ENCODE results near the gene TBL1XR1.
"Not testable (repeated sequence)": the region's sequence is repeated elsewhere in the genome, so short reads cannot be mapped to it uniquely, and the experiment has no call there.

TBL1XR1 gene

GRCh38 chr3:177208781-177209180 is 11.5 kb upstream of the TBL1XR1 start:
- TF ChIP-seq CTCF (conservative IDR thresholded peaks at IDR 0.05; ENCODE audit: low read length), result no peak
- H3K4me3 ChIP-seq (ENCODE audit: low read length), result no peak overlapping the region
- no peak for DNase-seq (ENCODE audit: low read depth)

- TF ChIP-seq CTCF (conservative IDR thresholded peaks at IDR 0.05; ENCODE audit: low read length), result no peak
- DNase-seq (ENCODE audit: low read depth), result no peak
- no peak overlapping the region for H3K4me3 ChIP-seq (ENCODE audit: low read length)
These were observed 10.9 kb upstream of the TBL1XR1 start for GRCh38 chr3:177208223-177208622.

GRCh38 chr3:177206936-177207335 is 9.7 kb upstream of the TBL1XR1 start:
- no peak overlapping the region for H3K4me3 ChIP-seq (ENCODE audit: low read length)
- no peak for DNase-seq (ENCODE audit: low read depth)
- no peak for TF ChIP-seq CTCF (conservative IDR thresholded peaks at IDR 0.05; ENCODE audit: low read length)

- no peak overlapping the region for H3K4me3 ChIP-seq (ENCODE audit: low read length)
- no peak for TF ChIP-seq CTCF (conservative IDR thresholded peaks at IDR 0.05; ENCODE audit: low read length)
- no peak for DNase-seq (ENCODE audit: low read depth)
These were observed 6.6 kb upstream of the TBL1XR1 start for GRCh38 chr3:177203689-177204395.

- DNase-seq (ENCODE audit: low read depth); H3K4me3 ChIP-seq (ENCODE audit: low read length): not testable (repeated sequence)
These were observed 5.7 kb upstream of the TBL1XR1 start for GRCh38 chr3:177203016-177203415.

- no peak overlapping the region for H3K4me3 ChIP-seq (ENCODE audit: low read length)
- no peak for DNase-seq (ENCODE audit: low read depth)
- TF ChIP-seq CTCF (conservative IDR thresholded peaks at IDR 0.05; ENCODE audit: low read length), result no peak
These were observed 4.6 kb upstream of the TBL1XR1 start for GRCh38 chr3:177201700-177202397.

- H3K4me3 ChIP-seq (ENCODE audit: low read length), result no peak overlapping the region
These were observed 2.0 kb upstream of the TBL1XR1 start for GRCh38 chr3:177199206-177199760.

More at GRCh38 chr3:177199206-177199760, 2.0 kb upstream of the TBL1XR1 start:
- DNase-seq (ENCODE audit: low read depth), result no peak
- TF ChIP-seq CTCF (conservative IDR thresholded peaks at IDR 0.05; ENCODE audit: low read length), result no peak
